Stimulated activated naive CD8-positive, alpha-beta T cell treated with anti-CD3 and anti-CD28 coated beads, Interleukin-15, Interleukin-2, amounts not matched to agents 100 ng/mL and 50 ng/mL, for 24 hours (primary cell): ENCODE measurements around the gene TMEM174.
"Not testable (repeated sequence)": the region's sequence is repeated elsewhere in the genome, so short reads cannot be mapped to it uniquely, and the experiment has no call there.

Experiments used
- H3K27ac Mint-ChIP-seq: one replicate; pipeline ENCODE4 v1.8.0; 2021; ENCODE audit warnings: mild to moderate bottlenecking, mixed read lengths
- H3K27me3 Mint-ChIP-seq: one replicate; pipeline ENCODE4 v1.8.0; 2021; ENCODE audit warnings: mixed read lengths
- H3K36me3 Mint-ChIP-seq: one replicate; pipeline ENCODE4 v1.8.0; 2021; ENCODE audit warnings: low read depth, mixed read lengths
- H3K4me1 Mint-ChIP-seq: one replicate; pipeline ENCODE4 v1.8.0; 2021; ENCODE audit warnings: low read depth, mixed read lengths
- H3K4me3 Mint-ChIP-seq: one replicate; pipeline ENCODE4 v1.8.0; 2021; ENCODE audit warnings: mild to moderate bottlenecking, mixed read lengths
- H3K9me3 Mint-ChIP-seq: one replicate; pipeline ENCODE4 v1.8.0; 2021; ENCODE audit warnings: mixed read lengths

Gene TMEM174

DNA sequence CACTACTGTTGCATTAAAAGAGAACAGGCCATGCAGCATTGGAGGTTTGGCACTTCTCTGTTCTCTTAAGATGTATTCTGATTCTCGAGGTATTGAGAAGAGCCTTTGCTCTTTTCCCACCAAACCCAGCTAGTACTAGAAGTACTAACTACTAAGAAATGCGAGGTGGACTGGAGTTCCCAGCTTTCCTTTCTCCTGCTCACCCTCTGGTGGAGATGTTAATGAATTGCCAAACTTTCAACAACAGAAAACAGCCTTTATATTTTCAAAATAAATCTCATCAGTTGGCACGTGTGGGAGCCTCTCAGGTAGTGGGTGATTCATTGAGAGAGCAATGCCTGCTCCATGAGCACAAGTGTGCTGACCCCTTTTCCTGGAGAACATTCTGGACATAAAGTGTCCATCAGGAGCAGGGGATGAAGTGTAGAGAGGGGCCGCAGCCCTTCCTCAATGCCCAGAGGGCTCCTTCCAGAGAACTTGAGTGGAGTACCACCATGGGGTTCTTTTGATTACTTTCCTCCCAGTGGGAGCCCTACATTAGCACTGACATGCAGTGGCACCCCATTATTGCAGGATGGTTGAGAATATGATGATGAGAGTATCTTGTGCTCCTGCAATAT, 45.7 kb downstream of the TMEM174 start:
- peaks cover 2% of the 10 kb centered on the region for H3K4me1 Mint-ChIP-seq
- no peaks in the 10 kb centered on the region for H3K36me3 Mint-ChIP-seq
- no peak overlapping the region for H3K27ac Mint-ChIP-seq
- no peaks in the 10 kb centered on the region for H3K9me3 Mint-ChIP-seq
- H3K27me3 Mint-ChIP-seq, result peaks cover 81% of the 10 kb centered on the region
- no peak overlapping the region for H3K4me3 Mint-ChIP-seq

DNA sequence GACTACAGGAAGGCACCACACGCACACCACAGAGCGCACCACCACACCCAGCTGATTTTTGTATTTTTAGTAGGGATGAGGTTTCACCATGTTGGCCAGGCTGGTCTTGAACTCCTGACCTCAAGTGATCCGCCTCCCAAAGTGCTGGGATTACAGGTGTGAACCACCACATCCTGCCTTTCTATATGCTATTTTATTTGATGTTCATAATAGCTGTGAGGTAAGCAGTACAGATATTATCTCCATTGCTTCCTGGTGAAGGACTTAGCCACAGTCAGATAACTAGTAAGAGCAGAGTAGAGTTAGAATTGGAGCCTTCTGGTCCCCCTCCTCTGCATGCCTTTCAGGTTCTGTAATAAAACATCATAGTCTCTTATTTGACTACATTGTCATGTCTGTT, 46.3 kb downstream of the TMEM174 start:
- not testable (repeated sequence) for H3K4me1 Mint-ChIP-seq, H3K9me3 Mint-ChIP-seq, H3K4me3 Mint-ChIP-seq, H3K27ac Mint-ChIP-seq, H3K36me3 Mint-ChIP-seq
- peaks cover 80% of the 10 kb centered on the region for H3K27me3 Mint-ChIP-seq

DNA sequence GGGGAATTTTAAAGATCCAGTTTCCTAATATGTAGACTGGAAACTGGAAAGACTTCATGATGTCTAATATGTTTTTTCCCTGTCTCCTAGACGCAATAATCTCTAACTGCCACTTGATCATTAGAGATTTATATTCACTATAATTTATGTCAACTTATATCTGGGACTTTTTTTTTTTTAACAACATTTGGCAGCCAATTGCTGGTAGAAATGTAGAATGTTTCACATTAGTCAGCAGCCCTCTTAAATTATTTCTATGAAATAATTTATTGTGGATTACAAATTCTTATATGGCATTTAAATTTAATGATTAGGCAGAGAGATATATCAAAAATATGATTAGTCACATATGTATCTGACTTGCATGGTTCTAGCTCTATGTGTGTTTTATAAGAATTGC, 48.2 kb downstream of the TMEM174 start:
- Mint-ChIP-seq H3K9me3 (no peaks in the 10 kb centered on the region), H3K4me3 (no peak overlapping the region)

DNA sequence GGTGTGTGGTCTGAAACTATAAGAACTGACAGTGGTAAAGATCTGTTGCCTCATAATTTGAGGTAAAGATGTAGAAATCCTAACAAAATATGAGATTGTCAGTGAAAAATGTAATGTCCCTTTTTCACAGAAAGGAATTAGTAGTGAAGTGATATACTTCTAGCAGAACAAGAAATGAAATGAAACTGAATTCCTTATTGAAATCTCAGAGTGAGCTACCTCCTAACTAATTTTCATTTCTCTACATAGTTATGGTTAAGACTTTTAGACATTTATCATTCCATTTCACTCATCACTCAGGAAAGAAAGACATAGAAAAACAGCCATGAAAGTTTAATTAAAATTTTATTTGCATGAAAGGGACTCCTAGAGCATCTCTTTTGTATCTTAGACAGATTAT, 48.7 kb downstream of the TMEM174 start:
- Mint-ChIP-seq H3K36me3 (no peaks in the 10 kb centered on the region), H3K9me3 (no peaks in the 10 kb centered on the region), H3K27ac (no peak overlapping the region), H3K4me3 (no peak overlapping the region), H3K4me1 (no peaks in the 10 kb centered on the region), H3K27me3 (peaks cover 73% of the 10 kb centered on the region)

More for the DNA sequence above, 48.2 kb downstream of the TMEM174 start:
- H3K36me3 Mint-ChIP-seq, result no peaks in the 10 kb centered on the region
- no peak overlapping the region for H3K27ac Mint-ChIP-seq
- no peaks in the 10 kb centered on the region for H3K4me1 Mint-ChIP-seq
- H3K27me3 Mint-ChIP-seq, result peaks cover 73% of the 10 kb centered on the region

DNA sequence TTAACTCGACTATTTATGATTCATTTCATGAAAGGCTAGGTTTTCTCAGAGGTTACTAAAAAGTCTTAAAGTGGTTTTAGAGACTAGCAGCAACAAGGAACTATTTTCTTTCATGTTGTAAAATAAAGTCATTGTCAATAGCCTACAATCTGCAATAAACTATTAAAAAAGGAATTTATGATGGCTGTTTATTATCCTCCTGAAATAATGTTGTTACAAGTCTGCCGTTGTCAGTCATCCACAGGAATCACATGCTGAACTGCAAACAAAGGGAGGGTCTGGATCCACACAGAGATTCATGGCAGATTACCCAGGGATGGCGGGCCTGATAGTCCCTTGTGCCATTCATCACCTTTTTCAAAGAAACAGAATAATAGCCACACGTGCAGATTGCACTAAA, 49.2 kb downstream of the TMEM174 start:
- H3K36me3 Mint-ChIP-seq, result no peaks in the 10 kb centered on the region
- no peak overlapping the region for H3K27ac Mint-ChIP-seq
- H3K9me3 Mint-ChIP-seq, result no peaks in the 10 kb centered on the region
- peaks cover 73% of the 10 kb centered on the region for H3K27me3 Mint-ChIP-seq
- no peak overlapping the region for H3K4me3 Mint-ChIP-seq
- H3K4me1 Mint-ChIP-seq, result no peaks in the 10 kb centered on the region
